Activated CD4-positive, alpha-beta T cell treated with anti-CD3 and anti-CD28 coated beads, Interleukin-2, amount 10 ng/mL, durations not matched to agents 7 days and 5 days (primary cell): ENCODE data around the gene PYCR2. TPM values are rescaled to one million over a fixed set of nuclear protein-coding genes. Genes with fewer than 3 reads are reported as not detected.

Source experiments
- CTCF ChIA-PET: fragments of 350-600 bp; sonication (Branson Sonifier 250); formaldehyde crosslinking; loops from one replicate; lab custom pipeline; 2021; ENCODE audit warnings: antibody characterized with exemption; lab: Charles Lee
- POLR2A ChIA-PET: fragments of 350-600 bp; sonication (Branson Sonifier 250); formaldehyde crosslinking; loops from one replicate; lab custom pipeline; 2021; ENCODE audit warnings: antibody characterized with exemption; lab: Charles Lee
- DNase-seq: peaks from one replicate; pipeline ENCODE4 v3.0.0-alpha.2; 2020
- H3K27ac Mint-ChIP-seq: one replicate; pipeline ENCODE4 v1.8.0; 2021; ENCODE audit warnings: mild to moderate bottlenecking, moderate library complexity, mixed read lengths
- H3K27me3 Mint-ChIP-seq: one replicate; pipeline ENCODE4 v1.8.0; 2021; ENCODE audit warnings: mixed read lengths
- H3K36me3 Mint-ChIP-seq: one replicate; pipeline ENCODE4 v1.8.0; 2021; ENCODE audit warnings: low read depth, mixed read lengths
- H3K4me1 Mint-ChIP-seq: one replicate; pipeline ENCODE4 v1.8.0; 2021; ENCODE audit warnings: mixed read lengths
- H3K4me3 Mint-ChIP-seq: one replicate; pipeline ENCODE4 v1.8.0; 2021; ENCODE audit warnings: mild to moderate bottlenecking, moderate library complexity, mixed read lengths
- H3K9me3 Mint-ChIP-seq: one replicate; pipeline ENCODE4 v1.8.0; 2021; ENCODE audit warnings: mixed read lengths
- microRNA-seq: library from miRNA; unstranded; fragments of <30 nt; microRNA quantifications from one replicate; pipeline ENCODE4 v1.2.0, GENCODE V29; 2021; ENCODE audit warnings: borderline microRNAs expressed, borderline replicate concordance
- total RNA-seq, 2 experiments: library from RNA; stranded (reverse); gene quantifications; one replicate each; pipeline ENCODE4 v1.2.3, GENCODE V29; 2021

The PYCR2 gene
- total RNA-seq, 2 experiments from 2014 or later, result 98.1 to 120 TPM

GRCh38 chr1:225878282-225878681, 45.8 kb downstream of the PYCR2 start:
- no peaks in the 10 kb centered on the region for H3K9me3 Mint-ChIP-seq
- peak overlapping the region; percentile 90 for H3K4me3 Mint-ChIP-seq
- H3K4me1 Mint-ChIP-seq, result peaks cover 72% of the 10 kb centered on the region
- DNase-seq, result no peak
- peaks cover 68% of the 10 kb centered on the region for H3K36me3 Mint-ChIP-seq
- CTCF ChIA-PET, result interaction anchor here (1.0 to 1.9 kb wide), 2 partner anchors 11 to 12 kb away, joined by 3 to 7 read pairs; partner anchors contain the start of gene LEFTY1
- POLR2A ChIA-PET, result no interaction called here
- H3K27me3 Mint-ChIP-seq, result no peaks in the 10 kb centered on the region
- H3K27ac Mint-ChIP-seq, result peak overlapping the region; percentile 66

- DNase-seq, result peak; percentile 35
- Mint-ChIP-seq H3K9me3 (no peaks in the 10 kb centered on the region), H3K4me3 (no peak overlapping the region), H3K27ac (peak overlapping the region; percentile 59), H3K4me1 (peaks cover 75% of the 10 kb centered on the region), H3K36me3 (peaks cover 73% of the 10 kb centered on the region), H3K27me3 (no peaks in the 10 kb centered on the region)
- ChIA-PET POLR2A (no interaction called here), CTCF (interaction anchor here (0.8 to 1.9 kb wide), 3 partner anchors 11 to 25 kb away, joined by 3 to 7 read pairs (median 4); partner anchors contain the start of gene LEFTY1)
These were observed 46.5 kb downstream of the PYCR2 start for GRCh38 chr1:225877580-225877979.

- ChIA-PET CTCF (interaction anchor here (0.8 to 1.9 kb wide), 2 partner anchors 12 to 25 kb away, joined by 4 to 7 read pairs; partner anchors contain the start of gene LEFTY1), POLR2A (no interaction called here)
- Mint-ChIP-seq H3K36me3 (peaks cover 74% of the 10 kb centered on the region), H3K9me3 (no peaks in the 10 kb centered on the region), H3K27me3 (no peaks in the 10 kb centered on the region), H3K27ac (no peak overlapping the region), H3K4me1 (peaks cover 75% of the 10 kb centered on the region), H3K4me3 (no peak overlapping the region)
- no peak for DNase-seq
These were observed 47.0 kb downstream of the PYCR2 start for GRCh38 chr1:225876900-225877510.

GRCh38 chr1:225875044-225875815, 48.8 kb downstream of the PYCR2 start:
- Mint-ChIP-seq H3K27me3 (no peaks in the 10 kb centered on the region), H3K36me3 (peaks cover 84% of the 10 kb centered on the region), H3K9me3 (no peaks in the 10 kb centered on the region), H3K4me3 (no peak overlapping the region), H3K27ac (peak overlapping the region; percentile 33), H3K4me1 (peaks cover 75% of the 10 kb centered on the region)
- CTCF ChIA-PET, result interaction anchor here (1.0 kb wide), 1 partner anchor 9 kb away, joined by 4 read pairs; no protein-coding TSS in a partner anchor
- DNase-seq, result no peak
- POLR2A ChIA-PET, result no interaction called here

- Mint-ChIP-seq H3K4me3 (no peak overlapping the region), H3K9me3 (no peaks in the 10 kb centered on the region), H3K36me3 (peaks cover 78% of the 10 kb centered on the region), H3K4me1 (peaks cover 67% of the 10 kb centered on the region), H3K27me3 (no peaks in the 10 kb centered on the region), H3K27ac (no peak overlapping the region)
- POLR2A ChIA-PET, result no interaction called here
- no peak for DNase-seq
- CTCF ChIA-PET, result interaction anchor here (0.6 to 1.0 kb wide), 3 partner anchors 8 to 9 kb away, joined by 4 read pairs; no protein-coding TSS in a partner anchor
These were observed 49.6 kb downstream of the PYCR2 start for GRCh38 chr1:225874431-225874830.

GRCh38 chr1:225873281-225873850, 50.7 kb downstream of the PYCR2 start:
- DNase-seq, result no peak
- Mint-ChIP-seq H3K27ac (no peak overlapping the region), H3K9me3 (no peaks in the 10 kb centered on the region), H3K4me3 (no peak overlapping the region), H3K27me3 (no peaks in the 10 kb centered on the region), H3K4me1 (peaks cover 59% of the 10 kb centered on the region), H3K36me3 (peaks cover 74% of the 10 kb centered on the region)
- ChIA-PET POLR2A (no interaction called here), CTCF (interaction anchor here (1.0 kb wide), 1 partner anchor 8 kb away, joined by 4 read pairs; no protein-coding TSS in a partner anchor)

GRCh38 chr1:225872075-225872430, 52.0 kb downstream of the PYCR2 start:
- ChIA-PET CTCF (interaction anchor here (0.6 to 3.1 kb wide), 8 partner anchors 9 to 714 kb away, joined by 3 to 35 read pairs (median 3); partner anchors contain the start of gene TMEM63A), POLR2A (no interaction called here)
- H3K27ac Mint-ChIP-seq, result no peak overlapping the region
- H3K4me3 Mint-ChIP-seq, result no peak overlapping the region
- peaks cover 58% of the 10 kb centered on the region for H3K4me1 Mint-ChIP-seq
- DNase-seq, result no peak
- no peaks in the 10 kb centered on the region for H3K27me3 Mint-ChIP-seq
- peaks cover 74% of the 10 kb centered on the region for H3K36me3 Mint-ChIP-seq
- no peaks in the 10 kb centered on the region for H3K9me3 Mint-ChIP-seq

- Mint-ChIP-seq H3K36me3 (peaks cover 74% of the 10 kb centered on the region), H3K4me1 (peaks cover 58% of the 10 kb centered on the region), H3K4me3 (no peak overlapping the region), H3K9me3 (no peaks in the 10 kb centered on the region), H3K27me3 (no peaks in the 10 kb centered on the region), H3K27ac (no peak overlapping the region)
- DNase-seq, result no peak
- ChIA-PET POLR2A (no interaction called here), CTCF (interaction anchor here (0.6 to 3.1 kb wide), 9 partner anchors 10 to 715 kb away, joined by 3 to 35 read pairs (median 3); partner anchors contain the start of gene TMEM63A)
These were observed 52.5 kb downstream of the PYCR2 start for GRCh38 chr1:225871359-225872074.

GRCh38 chr1:225870911-225871310, 53.1 kb downstream of the PYCR2 start:
- H3K4me3 Mint-ChIP-seq, result no peak overlapping the region
- ChIA-PET POLR2A (no interaction called here), CTCF (interaction anchor here (1.2 to 3.1 kb wide), 3 partner anchors 10 to 62 kb away, joined by 3 to 35 read pairs (median 3); partner anchors contain the start of gene TMEM63A)
- no peak overlapping the region for H3K27ac Mint-ChIP-seq
- H3K9me3 Mint-ChIP-seq, result no peaks in the 10 kb centered on the region
- DNase-seq, result no peak
- no peaks in the 10 kb centered on the region for H3K27me3 Mint-ChIP-seq
- peaks cover 58% of the 10 kb centered on the region for H3K4me1 Mint-ChIP-seq
- peaks cover 74% of the 10 kb centered on the region for H3K36me3 Mint-ChIP-seq

Small RNA genes within 50 kb of the gene (microRNA-seq; reads per million reads assigned to microRNA genes)
- 1.1 reads per million for gene MIR6741

Other genes starting within 250 kb of the PYCR2 start
- 100 to 1,000 TPM; 219 to 249 TPM for gene SRP9, start 146.4 kb downstream of the PYCR2 start, total RNA-seq
- gene EPHX1, start 114.1 kb downstream of the PYCR2 start, total RNA-seq, result 1 to 10 TPM; 1.8 to 2.4 TPM
- 100 to 1,000 TPM; 197 to 211 TPM for gene TMEM63A, start 41.9 kb downstream of the PYCR2 start, total RNA-seq
- not detected for gene LEFTY1, start 35.1 kb downstream of the PYCR2 start, total RNA-seq
- gene LEFTY2, start 17.0 kb upstream of the PYCR2 start, total RNA-seq, result not detected
- gene SDE2, start 75.1 kb upstream of the PYCR2 start, total RNA-seq, result 10 to 100 TPM; 16.1 to 16.6 TPM
- 100 to 1,000 TPM; 651 to 657 TPM for gene H3-3A, start 138.5 kb upstream of the PYCR2 start, total RNA-seq